HepG2 (cell line): ENCODE results near the gene CD44. TPM values are rescaled to one million over a fixed set of nuclear protein-coding genes. Genes with fewer than 3 reads are reported as not detected.

Experiments
- ATAC-seq: fragments of 200-7000 bp; cut with Tn5 transposase; 3 replicates; pipeline ENCODE4 v1.9.1; 2020; ENCODE audit warnings: mild to moderate bottlenecking, moderate library complexity
- BruUV-seq: library from RNA; stranded (reverse); fragments of 400-500 nt; replicated peaks from 2 replicates; lab custom pipeline; 2021; lab: Mats Ljungman, UMichigan
- CTCF ChIA-PET: fragments of 300-600 bp; formaldehyde crosslinking; extraction: SDS; loops from one replicate; lab custom pipeline; 2021; ENCODE audit warnings: low total read pairs, inconsistent platforms, low intra/inter-chr PET ratio; lab: Yijun Ruan, JAX
- POLR2A ChIA-PET: fragments of 350-600 bp; sonication (Branson Sonifier 250); formaldehyde crosslinking; loops from one replicate; lab custom pipeline; 2020; ENCODE audit warnings: antibody characterized with exemption, inconsistent platforms; lab: Yijun Ruan, JAX
- DNase-seq: peaks from one replicate; pipeline ENCODE4 v3.0.0-alpha.2; 2015; ENCODE audit warnings: low spot score
- FAIRE-seq: peaks from 3 replicates; lab custom pipeline; 2011; peaks lifted over from hg19 to GRCh38; lab: Jason Lieb, UNC
- H2AFZ ChIP-seq: one replicate; pipeline ENCODE4 v1.6.1; 2011; ENCODE audit warnings: low read length, inconsistent platforms
- H3K27ac ChIP-seq: fragments of 300-600 bp; 3 replicates; pipeline ENCODE4 v1.8.0; 2011; ENCODE audit warnings: mixed run types, mild to moderate bottlenecking, mixed read lengths, low read length, inconsistent platforms; ENCODE audit not compliant: insufficient read depth; ENCODE audit errors: extremely low read length
- H3K27me3 ChIP-seq, 2 experiments: fragments of 200-600 bp in 1 of 2; 2 replicates in 1 of 2; 3 replicates in 1 of 2; pipeline versions ENCODE4 v1.6.0 to v1.8.0; 2011; ENCODE audit warnings: low read length in 2 of 2, mild to moderate bottlenecking in 2 of 2, moderate library complexity in 2 of 2, inconsistent platforms in 1 of 2; ENCODE audit not compliant: insufficient read depth in 2 of 2, control insufficient read depth in 1 of 2
- H3K36me3 ChIP-seq, 2 experiments: fragments of 200-600 bp in 1 of 2; replicated peaks in 1 of 2; 2 replicates in 1 of 2; 3 replicates in 1 of 2; pipeline versions ENCODE4 v1.5.1 to v1.8.0; 2011; ENCODE audit warnings: low read length in 2 of 2, inconsistent platforms in 1 of 2; ENCODE audit not compliant: insufficient read depth in 2 of 2, control insufficient read depth in 1 of 2
- H3K4me1 ChIP-seq: 2 replicates; pipeline ENCODE4 v1.5.1; 2012; ENCODE audit warnings: low read length, inconsistent platforms; ENCODE audit not compliant: insufficient read depth
- H3K4me2 ChIP-seq: 2 replicates; pipeline ENCODE4 v1.6.0; 2011; ENCODE audit warnings: low read depth, low read length, inconsistent platforms
- H3K4me3 ChIP-seq, 3 experiments: fragments of 200-600 bp in 1 of 3; sonication (generic), shearing (Covaris generic) in 1 of 3; replicated peaks in 1 of 3; 2 replicates each; pipeline ENCODE4 v1.5.1; 2011 to 2016; ENCODE audit warnings: low read length in 3 of 3, inconsistent platforms in 2 of 3, low read depth in 2 of 3, mild to moderate bottlenecking in 2 of 3, control low read depth in 1 of 3, mixed read lengths in 1 of 3; ENCODE audit not compliant: insufficient read depth in 1 of 3
- H3K79me2 ChIP-seq: one replicate; pipeline ENCODE4 v1.6.1; 2011; ENCODE audit warnings: low read length, inconsistent platforms; ENCODE audit not compliant: insufficient read depth
- H3K9ac ChIP-seq: 2 replicates; pipeline ENCODE4 v1.6.0; 2011; ENCODE audit warnings: mild to moderate bottlenecking, low read depth, low read length, inconsistent platforms; ENCODE audit not compliant: insufficient read depth
- H3K9me3 ChIP-seq: 2 replicates; pipeline ENCODE4 v1.5.1; 2012; ENCODE audit warnings: mild to moderate bottlenecking, low read length
- H4K20me1 ChIP-seq: 2 replicates; pipeline ENCODE4 v1.6.0; 2011; ENCODE audit warnings: inconsistent platforms, mild to moderate bottlenecking, low read length, moderate library complexity; ENCODE audit not compliant: insufficient read depth
- ADNP ChIP-seq: sonication (generic); formaldehyde crosslinking; IDR thresholded peaks from 2 replicates; pipeline ENCODE4 v1.4.0; 2020; ENCODE audit warnings: missing genetic modification reagents
- ARHGAP35 ChIP-seq: sonication (generic); formaldehyde crosslinking; IDR thresholded peaks from 2 replicates; pipeline ENCODE4 v1.9.0; 2022; ENCODE audit warnings: mild to moderate bottlenecking, inconsistent platforms, moderate library complexity, missing genetic modification reagents, borderline replicate concordance
- GATAD2A ChIP-seq: IDR thresholded peaks from 2 replicates; pipeline ENCODE4 v1.6.1; 2016
- KLF11 ChIP-seq: IDR thresholded peaks from 2 replicates; pipeline ENCODE4 v1.6.1; 2016; ENCODE audit warnings: missing compliant biosample characterization
- NCOA2 ChIP-seq: sonication (generic); formaldehyde crosslinking; IDR thresholded peaks from 2 replicates; pipeline ENCODE4 v1.8.0; 2022; ENCODE audit warnings: inconsistent platforms
- ZNF136 ChIP-seq: sonication (generic); formaldehyde crosslinking; IDR thresholded peaks from 2 replicates; pipeline ENCODE4 v1.8.1; 2022; ENCODE audit warnings: low read depth, mild to moderate bottlenecking, moderate library complexity, missing genetic modification reagents
- ZNF317 ChIP-seq: sonication (generic); formaldehyde crosslinking; IDR thresholded peaks from 2 replicates; pipeline ENCODE4 v1.5.0; 2020; ENCODE audit warnings: mild to moderate bottlenecking, missing genetic modification reagents
- ZNF33A ChIP-seq: sonication (generic); formaldehyde crosslinking; IDR thresholded peaks from 2 replicates; pipeline ENCODE4 v1.5.1; 2020; ENCODE audit warnings: missing genetic modification reagents, mild to moderate bottlenecking, moderate library complexity, borderline replicate concordance
- ZNF354B ChIP-seq: sonication (generic); formaldehyde crosslinking; IDR thresholded peaks from 2 replicates; pipeline ENCODE4 v1.8.0; 2022; ENCODE audit warnings: mild to moderate bottlenecking, missing genetic modification reagents
- ZNF451 ChIP-seq: sonication (generic); formaldehyde crosslinking; IDR thresholded peaks from 2 replicates; pipeline ENCODE4 v1.5.0; 2020; ENCODE audit warnings: mild to moderate bottlenecking, missing genetic modification reagents
- ZNF749 ChIP-seq: sonication (generic); formaldehyde crosslinking; IDR thresholded peaks from 2 replicates; pipeline ENCODE4 v1.8.0; 2022; ENCODE audit warnings: mild to moderate bottlenecking, missing genetic modification reagents, moderate library complexity, borderline replicate concordance
- ZNF781 ChIP-seq: sonication (generic); formaldehyde crosslinking; IDR thresholded peaks from 2 replicates; pipeline ENCODE4 v1.5.1; 2020; ENCODE audit warnings: borderline replicate concordance, mild to moderate bottlenecking, missing genetic modification reagents; ENCODE audit errors: not compliant biosample characterization
- WGBS: methylation state at CpG from one replicate; pipeline ENCODE4 v1.1.6; 2017; ENCODE audit warnings: low lambda C conversion rate; 5-methylcytosine and 5-hydroxymethylcytosine counted together
- in situ Hi-C: cut with HindIII; loops from 2 replicates; pipeline ENCODE4 v1.10.0; 2017; ENCODE audit warnings: low pct_unique_long_range_greater_than_20kb; ENCODE audit not compliant: extremely low pct_ligation_motif_present
- intact Hi-C: fragments of 100-400 bp; cut with micrococcal nuclease; formaldehyde crosslinking; loops from one replicate; pipeline ENCODE4 v1.10.0; 2022; ENCODE audit not compliant: unreplicated experiment
- polyA plus RNA-seq, 8 experiments: library from polyadenylated mRNA; depleted of rRNA in 3 of 8; stranded (reverse) in 7 of 8; unstranded in 1 of 8; fragments of >200 nt; fragmentation: Illumina TruSeq in 4 of 8; extraction: Trizol in 4 of 8; gene quantifications; 2 replicates each; pipeline versions ENCODE4 v1.2.1 to v1.2.3, GENCODE V29; 2011 to 2016; ENCODE audit warnings: low read depth in 4 of 8, missing spikeins in 1 of 8, mixed read lengths in 1 of 8; ENCODE audit not compliant: insufficient read depth in 1 of 8
- total RNA-seq, 5 experiments: library from RNA; depleted of rRNA; stranded (reverse); fragments of >200 nt; fragmentation: Illumina TruSeq; extraction: Trizol; gene quantifications; 2 replicates each; pipeline ENCODE4 v1.2.3, GENCODE V29; 2016; ENCODE audit warnings: low read depth in 1 of 5
- TF ChIP-seq, protein P1 (sequence below): sonication (generic); formaldehyde crosslinking; IDR thresholded peaks from 2 replicates; pipeline ENCODE4 v1.4.0; 2020; ENCODE audit warnings: missing genetic modification reagents, borderline replicate concordance
- TF ChIP-seq, protein P2 (sequence below): sonication (generic); formaldehyde crosslinking; conservative IDR thresholded peaks from 2 replicates; pipeline ENCODE4 v1.4.0; 2020; ENCODE audit warnings: mild to moderate bottlenecking, missing genetic modification reagents, moderate library complexity
- TF ChIP-seq, protein P3 (sequence below): sonication (generic); formaldehyde crosslinking; IDR thresholded peaks from 2 replicates; pipeline ENCODE4 v1.8.1; 2023; ENCODE audit warnings: mild to moderate bottlenecking, moderate library complexity, missing genetic modification reagents

The CD44 gene
- total and polyA plus RNA-seq, 2 of the 13 experiments (the other 11 are each of a cell fraction or from before 2014, with no cell fraction given), result 0.02 to 0.11 TPM

DNA sequence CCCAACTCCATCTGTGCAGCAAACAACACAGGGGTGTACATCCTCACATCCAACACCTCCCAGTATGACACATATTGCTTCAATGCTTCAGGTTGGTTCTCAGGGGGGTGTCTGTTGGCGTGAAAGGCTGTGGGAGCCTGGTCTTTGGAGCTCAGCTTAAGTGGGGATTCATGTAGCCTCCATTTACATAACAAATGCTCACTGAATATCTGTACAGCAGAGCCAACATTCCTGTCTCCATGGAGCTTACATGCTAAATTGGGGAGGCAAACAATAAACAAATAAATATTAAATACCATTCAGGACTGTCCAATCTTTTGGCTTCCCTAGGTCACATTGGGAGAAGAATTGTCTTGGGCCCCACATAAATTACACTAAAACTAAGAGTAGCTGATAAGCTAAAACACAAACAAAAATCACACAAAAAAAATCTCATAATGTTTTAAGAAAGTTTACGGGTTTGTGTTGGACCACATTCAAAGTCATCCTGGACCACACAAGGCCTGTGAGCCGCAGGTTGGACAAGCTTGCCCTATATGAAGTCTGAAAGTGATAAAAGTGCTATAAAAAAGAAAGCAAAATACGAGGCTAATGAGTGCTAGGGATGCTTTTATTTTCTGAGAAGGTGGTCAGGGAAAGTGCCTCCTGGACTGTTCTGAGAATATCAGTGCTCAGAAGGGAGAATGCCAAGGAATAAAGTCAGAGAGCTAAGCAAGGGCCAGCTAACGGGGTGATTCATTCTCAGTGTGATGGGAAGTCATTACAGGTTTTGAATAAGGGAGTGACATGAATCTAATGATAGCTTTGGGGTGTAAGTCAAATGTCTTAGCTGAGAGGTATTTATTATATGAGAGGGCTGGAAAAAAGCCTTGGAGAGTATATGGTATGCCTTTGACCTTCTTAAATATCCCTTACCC lies 41.6 kb downstream of the CD44 start:
- in situ Hi-C loops, result no loop called here
- Histone ChIP-seq H3K79me2 (no peaks in the 10 kb centered on the region), H3K9ac (no peak overlapping the region), H3K27ac (no peak overlapping the region), H3K36me3 (no peaks in the 10 kb centered on the region), H2AFZ (no peak overlapping the region), H3K4me1 (no peaks in the 10 kb centered on the region), H4K20me1 (no peaks in the 10 kb centered on the region), H3K4me2 (no peak overlapping the region), H3K9me3 (no peaks in the 10 kb centered on the region), H3K4me3 (no peak overlapping the region), H3K27me3 (no peaks in the 10 kb centered on the region)
- intact Hi-C loops, result no loop called here
- ChIA-PET POLR2A (no interaction called here), CTCF (no interaction called here)
- ATAC-seq, result no peak
- FAIRE-seq, result no peak
- no peak for DNase-seq
- BruUV-seq, result no TSS peak
- WGBS, result 36% methylated on average over 5 of the region's 5 CpGs
- TF ChIP-seq ZNF317 (CRISPR knock-in tag) (no peak), ZNF451 (no peak), ZNF33A (CRISPR knock-in tag) (no peak), GATAD2A (CRISPR knock-in tag) (no peak), ARHGAP35 (CRISPR knock-in tag) (no peak), ZNF749 (no peak), ZNF781 (no peak), NCOA2 (no peak), ADNP (no peak), ZNF354B (CRISPR knock-in tag) (no peak), KLF11 (CRISPR knock-in tag) (no peak), ZNF136 (no peak)
- TF ChIP-seq, protein P1, sequence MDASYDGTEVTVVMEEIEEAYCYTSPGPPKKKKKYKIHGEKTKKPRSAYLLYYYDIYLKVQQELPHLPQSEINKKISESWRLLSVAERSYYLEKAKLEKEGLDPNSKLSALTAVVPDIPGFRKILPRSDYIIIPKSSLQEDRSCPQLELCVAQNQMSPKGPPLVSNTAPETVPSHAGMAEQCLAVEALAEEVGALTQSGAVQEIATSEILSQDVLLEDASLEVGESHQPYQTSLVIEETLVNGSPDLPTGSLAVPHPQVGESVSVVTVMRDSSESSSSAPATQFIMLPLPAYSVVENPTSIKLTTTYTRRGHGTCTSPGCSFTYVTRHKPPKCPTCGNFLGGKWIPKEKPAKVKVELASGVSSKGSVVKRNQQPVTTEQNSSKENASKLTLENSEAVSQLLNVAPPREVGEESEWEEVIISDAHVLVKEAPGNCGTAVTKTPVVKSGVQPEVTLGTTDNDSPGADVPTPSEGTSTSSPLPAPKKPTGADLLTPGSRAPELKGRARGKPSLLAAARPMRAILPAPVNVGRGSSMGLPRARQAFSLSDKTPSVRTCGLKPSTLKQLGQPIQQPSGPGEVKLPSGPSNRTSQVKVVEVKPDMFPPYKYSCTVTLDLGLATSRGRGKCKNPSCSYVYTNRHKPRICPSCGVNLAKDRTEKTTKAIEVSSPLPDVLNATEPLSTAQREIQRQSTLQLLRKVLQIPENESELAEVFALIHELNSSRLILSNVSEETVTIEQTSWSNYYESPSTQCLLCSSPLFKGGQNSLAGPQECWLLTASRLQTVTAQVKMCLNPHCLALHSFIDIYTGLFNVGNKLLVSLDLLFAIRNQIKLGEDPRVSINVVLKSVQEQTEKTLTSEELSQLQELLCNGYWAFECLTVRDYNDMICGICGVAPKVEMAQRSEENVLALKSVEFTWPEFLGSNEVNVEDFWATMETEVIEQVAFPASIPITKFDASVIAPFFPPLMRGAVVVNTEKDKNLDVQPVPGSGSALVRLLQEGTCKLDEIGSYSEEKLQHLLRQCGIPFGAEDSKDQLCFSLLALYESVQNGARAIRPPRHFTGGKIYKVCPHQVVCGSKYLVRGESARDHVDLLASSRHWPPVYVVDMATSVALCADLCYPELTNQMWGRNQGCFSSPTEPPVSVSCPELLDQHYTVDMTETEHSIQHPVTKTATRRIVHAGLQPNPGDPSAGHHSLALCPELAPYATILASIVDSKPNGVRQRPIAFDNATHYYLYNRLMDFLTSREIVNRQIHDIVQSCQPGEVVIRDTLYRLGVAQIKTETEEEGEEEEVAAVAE (CRISPR knock-in tag), result no peak
- TF ChIP-seq, protein P2, sequence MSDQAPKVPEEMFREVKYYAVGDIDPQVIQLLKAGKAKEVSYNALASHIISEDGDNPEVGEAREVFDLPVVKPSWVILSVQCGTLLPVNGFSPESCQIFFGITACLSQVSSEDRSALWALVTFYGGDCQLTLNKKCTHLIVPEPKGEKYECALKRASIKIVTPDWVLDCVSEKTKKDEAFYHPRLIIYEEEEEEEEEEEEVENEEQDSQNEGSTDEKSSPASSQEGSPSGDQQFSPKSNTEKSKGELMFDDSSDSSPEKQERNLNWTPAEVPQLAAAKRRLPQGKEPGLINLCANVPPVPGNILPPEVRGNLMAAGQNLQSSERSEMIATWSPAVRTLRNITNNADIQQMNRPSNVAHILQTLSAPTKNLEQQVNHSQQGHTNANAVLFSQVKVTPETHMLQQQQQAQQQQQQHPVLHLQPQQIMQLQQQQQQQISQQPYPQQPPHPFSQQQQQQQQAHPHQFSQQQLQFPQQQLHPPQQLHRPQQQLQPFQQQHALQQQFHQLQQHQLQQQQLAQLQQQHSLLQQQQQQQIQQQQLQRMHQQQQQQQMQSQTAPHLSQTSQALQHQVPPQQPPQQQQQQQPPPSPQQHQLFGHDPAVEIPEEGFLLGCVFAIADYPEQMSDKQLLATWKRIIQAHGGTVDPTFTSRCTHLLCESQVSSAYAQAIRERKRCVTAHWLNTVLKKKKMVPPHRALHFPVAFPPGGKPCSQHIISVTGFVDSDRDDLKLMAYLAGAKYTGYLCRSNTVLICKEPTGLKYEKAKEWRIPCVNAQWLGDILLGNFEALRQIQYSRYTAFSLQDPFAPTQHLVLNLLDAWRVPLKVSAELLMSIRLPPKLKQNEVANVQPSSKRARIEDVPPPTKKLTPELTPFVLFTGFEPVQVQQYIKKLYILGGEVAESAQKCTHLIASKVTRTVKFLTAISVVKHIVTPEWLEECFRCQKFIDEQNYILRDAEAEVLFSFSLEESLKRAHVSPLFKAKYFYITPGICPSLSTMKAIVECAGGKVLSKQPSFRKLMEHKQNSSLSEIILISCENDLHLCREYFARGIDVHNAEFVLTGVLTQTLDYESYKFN, result no peak
- TF ChIP-seq, protein P3, sequence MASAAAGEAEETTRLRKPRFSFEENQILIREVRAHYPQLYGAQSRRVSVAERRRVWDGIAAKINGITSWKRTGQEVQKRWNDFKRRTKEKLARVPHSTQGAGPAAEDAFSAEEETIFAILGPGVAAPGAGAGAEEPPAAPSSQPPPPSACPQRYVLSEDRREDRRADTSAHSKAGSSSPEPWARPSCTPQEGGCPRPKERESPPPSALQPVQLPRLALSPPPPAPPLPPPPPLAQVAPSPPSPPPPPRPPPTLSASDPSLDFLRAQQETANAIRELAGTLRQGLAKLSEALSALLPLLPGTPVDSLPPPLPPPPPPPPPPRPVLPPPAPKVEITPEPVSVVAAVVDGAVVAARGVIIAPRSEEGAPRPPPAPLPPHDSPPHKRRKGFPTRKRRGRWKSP (CRISPR knock-in tag), result no peak
